GM18498 (cell line): ENCODE results near the gene MADCAM1.
"Not testable (repeated sequence)": the region's sequence is repeated elsewhere in the genome, so short reads cannot be mapped to it uniquely, and the experiment has no call there.

Source experiments
- ATAC-seq: cut with Tn5 transposase; IDR thresholded peaks from one replicate; pipeline ENCODE4 v1.9.1; 2021; ENCODE audit warnings: mild to moderate bottlenecking, moderate library complexity; ENCODE audit not compliant: unreplicated experiment

Gene MADCAM1

DNA sequence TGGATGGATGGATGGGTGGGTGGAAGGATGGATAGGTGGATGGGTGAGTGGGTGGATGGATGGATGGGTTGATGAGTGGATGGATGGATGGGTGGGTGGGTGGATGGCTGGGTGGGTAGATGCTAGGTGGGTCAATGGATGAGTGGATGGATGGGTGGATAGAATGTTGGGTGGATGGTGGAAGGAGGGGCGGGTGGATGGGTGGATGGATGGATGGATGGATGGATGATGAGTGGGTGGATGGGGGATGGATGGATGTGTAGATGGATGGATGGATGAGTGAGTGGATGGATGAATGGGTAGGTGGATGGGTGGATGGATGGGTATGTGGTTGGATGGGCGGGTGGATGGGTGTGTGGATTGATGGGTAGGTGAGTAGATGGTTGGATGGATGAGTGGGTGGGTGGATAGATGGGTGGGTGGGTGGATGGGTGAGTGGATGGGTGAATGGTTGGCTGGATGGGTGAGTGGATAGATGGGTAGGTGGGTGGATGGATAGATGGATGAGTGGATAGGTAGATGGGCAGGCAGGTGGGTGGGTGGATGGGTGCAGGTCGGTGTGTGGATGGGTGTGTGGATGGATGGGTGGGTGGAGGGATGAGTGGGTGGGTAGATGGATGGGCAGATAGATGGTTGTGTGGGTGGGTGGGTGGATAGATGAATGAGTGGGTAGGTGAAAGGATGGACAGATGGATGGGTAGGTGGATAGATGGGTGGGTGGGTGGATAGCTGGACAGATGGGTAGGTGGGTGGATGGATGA is 31.1 kb upstream of the MADCAM1 start:
- no peak for ATAC-seq

DNA sequence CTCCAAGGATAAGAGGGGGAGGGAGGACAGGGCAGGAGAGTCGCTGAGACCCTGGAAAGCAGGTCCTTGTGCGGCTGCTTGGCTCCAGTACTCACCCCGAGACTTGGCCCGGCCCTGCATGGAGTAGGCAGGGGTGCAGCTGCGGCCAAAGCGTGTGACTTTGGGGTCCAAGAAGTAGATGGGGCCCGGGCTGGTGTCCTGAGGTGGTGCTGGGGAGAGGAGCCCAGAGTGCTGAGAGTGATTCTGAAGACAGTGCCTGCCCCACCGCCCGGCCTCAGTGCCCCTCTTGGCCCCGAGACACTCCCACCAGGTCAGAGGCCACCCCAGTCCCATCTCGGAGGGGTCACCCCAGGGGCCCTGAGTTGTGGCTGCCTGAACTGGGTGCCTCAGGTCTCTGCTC is 28.7 kb upstream of the MADCAM1 start:
- ATAC-seq = no peak

- ATAC-seq = no peak
These were observed 27.6 kb upstream of the MADCAM1 start for GRCh38 chr19:468587-469256.

- no peak for ATAC-seq
These were observed 26.5 kb upstream of the MADCAM1 start for GRCh38 chr19:469833-470232.

DNA sequence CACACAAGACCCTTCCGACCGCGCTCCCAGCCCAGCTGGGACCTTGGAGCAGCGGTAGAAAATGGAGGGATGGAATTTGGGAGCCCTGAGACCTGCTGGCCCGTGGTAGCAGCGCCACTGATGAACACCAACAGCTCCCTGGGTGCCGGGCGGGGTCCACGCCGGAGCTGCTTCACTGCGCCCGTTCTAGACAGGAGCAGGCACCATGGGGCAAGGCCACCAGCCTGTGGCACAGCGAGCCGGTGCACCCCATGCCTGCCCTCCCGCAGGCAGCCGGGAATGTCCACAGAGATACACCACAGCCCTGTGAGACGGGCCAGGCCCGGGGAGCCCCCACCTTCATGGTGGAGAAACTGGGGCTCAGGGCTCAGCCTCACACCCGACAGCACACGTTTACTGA is 25.6 kb upstream of the MADCAM1 start:
- ATAC-seq = no peak

DNA sequence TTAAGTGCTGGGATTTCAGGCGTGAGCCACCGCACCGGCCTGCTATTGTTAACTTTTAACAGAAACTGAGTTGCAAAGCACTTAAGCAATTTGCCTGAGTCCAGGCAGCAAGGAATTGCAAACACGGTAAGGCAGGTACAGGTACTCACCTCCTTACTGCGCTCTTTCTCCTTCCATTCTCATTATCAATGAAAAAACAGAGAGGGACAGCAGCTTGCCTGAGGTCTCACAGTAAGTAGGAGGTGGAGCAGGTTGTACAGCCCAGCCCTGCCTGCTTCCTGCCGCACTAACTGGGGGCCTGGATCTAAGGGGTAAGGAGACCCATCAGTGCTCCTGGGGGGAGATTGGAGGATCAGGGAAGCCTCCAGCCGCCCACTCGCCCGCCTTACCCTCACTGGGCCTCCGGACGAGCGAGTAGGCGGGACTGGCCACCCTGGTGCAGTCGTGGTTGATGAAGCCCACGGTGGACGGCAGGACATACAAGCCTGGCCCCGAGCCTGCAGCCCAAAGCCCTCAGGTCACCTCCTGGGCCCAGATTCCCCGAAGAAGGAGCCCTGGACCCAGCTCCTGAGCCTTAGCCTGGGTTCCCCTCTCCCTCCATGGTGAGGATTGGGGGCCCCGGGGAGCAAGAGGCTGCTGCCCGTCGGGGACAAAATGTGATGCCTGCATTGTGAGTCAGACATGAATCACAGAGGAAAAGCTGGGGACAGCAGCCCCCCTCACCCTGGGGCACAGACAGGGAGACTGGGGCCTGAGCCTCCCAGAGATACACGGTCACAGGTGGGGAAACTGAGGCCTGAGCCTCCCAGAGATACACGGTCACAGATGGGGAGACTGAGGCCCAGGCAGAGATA is 24.1 kb upstream of the MADCAM1 start:
- ATAC-seq = no peak

DNA sequence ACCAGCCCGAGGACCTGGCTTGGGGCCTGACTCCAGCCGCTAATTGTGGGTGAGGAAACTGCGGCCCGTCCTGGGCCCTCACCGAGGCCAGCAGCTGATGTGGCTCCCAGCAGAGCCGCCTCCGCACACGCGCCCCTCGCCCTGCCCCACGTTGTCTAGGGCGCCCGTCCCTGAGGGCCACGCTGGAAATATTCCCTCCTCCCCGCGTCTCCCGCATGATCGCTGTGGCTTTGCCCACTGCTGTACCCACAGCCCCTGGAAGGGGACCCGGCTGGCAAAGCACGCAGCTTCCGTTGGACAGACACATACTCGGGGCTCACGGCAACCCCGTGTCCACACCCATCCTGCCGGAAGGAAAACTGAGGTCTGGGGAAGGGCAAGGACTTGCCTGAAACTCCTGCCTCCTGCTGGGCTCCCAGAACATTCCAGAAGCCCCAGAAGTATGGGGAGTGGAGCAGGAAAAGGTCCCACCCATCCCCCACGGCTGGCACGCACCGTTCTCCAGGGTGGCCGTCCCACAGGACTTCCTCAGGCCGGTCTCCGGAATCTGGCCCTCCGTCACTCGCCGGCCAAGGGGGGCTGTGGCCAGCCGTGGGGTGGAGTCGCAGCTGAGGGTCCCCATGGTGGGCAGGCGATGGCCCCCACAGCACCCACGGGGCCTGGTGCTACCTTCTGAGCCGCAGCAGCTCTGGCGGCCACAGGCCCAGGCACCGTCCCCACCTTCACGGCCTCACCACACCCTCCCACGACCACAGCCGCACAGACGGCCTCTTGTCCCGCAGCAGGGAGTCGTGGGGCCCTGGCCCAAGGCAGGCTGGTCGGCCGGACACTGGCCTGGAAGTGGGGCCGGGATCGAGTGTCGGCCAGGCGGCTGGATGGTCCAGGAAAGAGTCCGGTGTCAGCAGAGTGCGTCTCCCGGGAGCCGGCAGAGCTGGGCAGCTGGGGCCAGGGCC is 21.9 kb upstream of the MADCAM1 start:
- no peak for ATAC-seq

DNA sequence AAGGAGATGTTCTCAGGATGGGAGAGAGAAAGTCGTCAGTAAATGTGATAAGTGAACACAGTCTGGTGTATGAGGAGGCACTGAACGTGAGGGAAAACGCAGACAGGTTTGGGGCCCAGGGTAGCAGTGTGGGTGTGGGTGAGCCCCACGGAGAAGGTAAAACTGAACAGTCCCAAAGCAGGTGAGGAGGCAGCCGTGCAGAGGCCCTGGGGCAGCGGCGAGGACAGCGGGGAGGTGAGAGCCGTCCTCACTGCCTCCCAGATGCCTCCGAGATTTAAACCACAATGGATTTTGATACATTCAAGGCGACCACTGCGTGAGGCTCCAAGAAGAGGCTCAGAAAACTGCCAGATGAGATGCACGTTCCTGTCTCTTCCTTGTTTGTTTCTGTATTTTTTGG is 20.9 kb upstream of the MADCAM1 start:
- no peak for ATAC-seq

- ATAC-seq = no peak
These were observed 17.9 kb upstream of the MADCAM1 start for GRCh38 chr19:478236-478903.

GRCh38 chr19:478976-479375 is 17.3 kb upstream of the MADCAM1 start:
- ATAC-seq = no peak

DNA sequence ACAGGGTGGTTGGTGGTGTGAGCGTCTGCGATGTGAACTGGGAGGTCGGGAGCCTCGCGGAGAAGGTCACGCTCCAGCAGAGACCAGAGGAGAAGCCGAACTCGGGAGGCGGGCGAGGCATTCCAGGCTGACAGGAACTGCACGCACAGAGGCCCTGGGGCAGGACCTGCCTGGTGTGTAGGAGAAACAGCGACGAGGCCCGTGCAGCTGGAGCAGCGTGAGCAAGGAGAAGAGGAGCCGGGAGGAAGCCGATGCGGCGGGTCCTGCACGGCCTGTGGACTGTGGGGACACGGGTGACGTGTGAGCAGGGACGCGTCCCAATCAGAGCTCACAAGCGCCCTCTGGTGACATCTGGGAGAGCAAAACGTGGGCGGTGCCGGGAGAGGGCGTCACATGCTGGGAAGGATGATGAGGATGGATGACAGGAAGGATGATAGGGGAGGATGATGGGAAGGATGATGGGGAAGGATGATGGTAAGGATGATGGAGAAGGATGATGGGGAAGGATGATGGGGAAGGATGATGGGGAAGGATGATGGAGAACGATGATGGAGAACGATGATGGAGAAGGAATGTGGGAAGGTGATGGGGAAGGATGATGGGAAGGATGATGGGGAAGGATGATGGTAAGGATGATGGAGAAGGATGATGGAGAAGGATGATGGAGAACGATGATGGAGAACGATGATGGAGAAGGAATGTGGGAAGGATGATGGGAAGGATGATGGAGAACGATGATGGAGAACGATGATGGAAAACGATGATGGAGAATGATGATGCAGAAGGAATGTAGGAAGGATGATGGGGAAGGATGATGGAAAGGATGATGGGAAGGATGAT is 16.1 kb upstream of the MADCAM1 start:
- ATAC-seq = no peak

DNA sequence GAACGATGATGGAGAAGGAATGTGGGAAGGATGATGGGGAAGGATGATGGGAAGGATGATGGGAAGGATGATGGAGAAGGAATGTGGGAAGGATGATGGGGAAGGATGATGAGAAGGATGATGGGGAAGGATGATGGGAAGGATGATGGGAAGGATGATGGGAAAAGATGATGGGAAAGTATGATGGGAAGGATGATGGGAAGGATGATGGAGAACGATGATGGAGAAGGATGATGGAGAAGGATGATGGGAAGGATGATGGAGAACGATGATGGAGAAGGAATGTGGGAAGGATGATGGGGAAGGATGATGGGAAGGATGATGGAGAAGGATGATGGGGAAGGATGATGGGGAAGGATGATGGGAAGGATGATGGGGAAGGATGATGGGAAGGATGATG is 15.2 kb upstream of the MADCAM1 start:
- not testable (repeated sequence) for ATAC-seq

GRCh38 chr19:482186-483041 is 13.9 kb upstream of the MADCAM1 start:
- no peak for ATAC-seq

DNA sequence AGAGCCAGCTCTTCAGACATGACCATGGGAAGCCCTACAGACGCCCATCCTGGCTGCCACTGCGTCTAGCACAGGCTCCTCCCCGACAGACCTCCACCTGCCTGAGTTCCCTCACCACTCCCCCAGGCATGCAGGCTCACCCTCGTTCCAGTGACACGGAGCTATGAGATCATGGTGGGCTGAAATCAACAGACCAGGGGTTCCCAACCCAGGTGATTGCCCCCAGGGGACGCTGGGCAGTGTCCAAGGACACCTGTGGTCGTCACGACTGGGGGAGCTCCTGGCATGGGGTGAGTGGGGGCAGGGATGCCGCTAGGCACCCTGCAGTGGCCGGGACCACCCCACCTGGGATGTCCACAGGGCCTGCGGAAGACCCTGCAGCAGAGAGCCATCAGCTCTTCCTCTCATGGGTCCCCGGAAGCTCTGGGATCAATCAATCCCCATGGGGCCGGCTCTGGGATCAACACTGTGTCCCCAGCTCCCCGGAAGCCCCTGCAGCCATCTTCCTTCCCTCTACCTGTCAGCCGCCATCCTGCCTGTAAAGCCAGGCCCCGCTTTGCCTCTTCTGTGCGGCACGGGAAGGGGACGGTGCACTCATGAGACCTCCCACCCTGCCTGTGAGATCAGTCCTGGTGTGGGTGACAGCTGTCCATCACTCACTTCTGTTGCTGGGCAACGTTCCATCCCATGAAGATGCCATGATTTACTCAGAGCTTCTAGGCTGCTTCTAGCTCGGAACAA is 12.8 kb upstream of the MADCAM1 start:
- ATAC-seq = no peak

GRCh38 chr19:484494-484893 is 11.8 kb upstream of the MADCAM1 start:
- ATAC-seq = no peak

DNA sequence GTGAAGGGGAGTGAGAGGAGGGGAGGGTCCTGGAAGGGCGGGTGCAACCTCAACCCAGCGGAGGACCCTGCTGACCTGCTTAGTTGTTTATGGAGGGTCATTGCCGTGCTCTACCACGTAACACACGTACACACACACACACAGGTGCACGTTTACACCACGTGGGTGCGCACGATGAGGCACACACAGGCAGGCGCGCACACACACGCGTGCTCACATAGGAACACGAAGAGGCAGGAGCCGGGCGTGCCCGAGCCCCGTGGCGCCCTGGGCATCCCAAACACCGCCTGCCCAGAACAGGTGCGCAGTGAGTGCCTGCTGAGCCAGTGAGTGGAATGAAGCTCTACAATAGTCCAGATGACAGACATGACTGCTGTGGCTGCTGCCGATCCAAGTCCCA is 11.2 kb upstream of the MADCAM1 start:
- no peak for ATAC-seq

- ATAC-seq = no peak
These were observed 10.6 kb upstream of the MADCAM1 start for GRCh38 chr19:485583-486236.
